PC-9 (cell line): ENCODE measurements around the gene MAP3K19.

ENCODE experiments used
- EZH2 ChIP-seq: fragments of 200-600 bp; sonication (generic); IDR thresholded peaks from 2 replicates; pipeline ENCODE4 v1.8.0; 2017; ENCODE audit warnings: antibody characterized with exemption, low read depth
- TF ChIP-seq, protein P1 (sequence below): fragments of 200-600 bp; sonication (generic); conservative IDR thresholded peaks from 2 replicates; pipeline ENCODE4 v1.6.1; 2017; ENCODE audit warnings: mixed run types, antibody characterized with exemption, mild to moderate bottlenecking, moderate library complexity

DNA sequence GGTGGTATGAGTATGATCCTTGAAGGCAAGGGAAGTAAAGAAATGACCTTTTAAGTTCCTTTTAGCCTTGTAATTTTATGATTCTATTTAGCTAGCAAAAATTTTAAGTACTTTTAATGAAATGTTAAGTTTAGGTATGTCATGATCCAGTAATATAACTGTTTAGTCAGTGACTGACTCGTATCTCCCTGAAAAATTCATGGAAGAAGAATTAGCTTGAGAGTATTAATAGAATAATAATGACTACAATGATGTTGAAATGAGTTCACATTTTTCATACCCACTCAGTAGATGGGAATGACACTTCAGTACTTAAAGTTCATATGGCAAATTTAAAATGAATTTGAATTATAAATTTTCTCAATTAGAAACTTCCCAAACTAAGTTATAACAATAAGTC lies 19.5 kb upstream of the MAP3K19 start:
- TF ChIP-seq, protein P1, sequence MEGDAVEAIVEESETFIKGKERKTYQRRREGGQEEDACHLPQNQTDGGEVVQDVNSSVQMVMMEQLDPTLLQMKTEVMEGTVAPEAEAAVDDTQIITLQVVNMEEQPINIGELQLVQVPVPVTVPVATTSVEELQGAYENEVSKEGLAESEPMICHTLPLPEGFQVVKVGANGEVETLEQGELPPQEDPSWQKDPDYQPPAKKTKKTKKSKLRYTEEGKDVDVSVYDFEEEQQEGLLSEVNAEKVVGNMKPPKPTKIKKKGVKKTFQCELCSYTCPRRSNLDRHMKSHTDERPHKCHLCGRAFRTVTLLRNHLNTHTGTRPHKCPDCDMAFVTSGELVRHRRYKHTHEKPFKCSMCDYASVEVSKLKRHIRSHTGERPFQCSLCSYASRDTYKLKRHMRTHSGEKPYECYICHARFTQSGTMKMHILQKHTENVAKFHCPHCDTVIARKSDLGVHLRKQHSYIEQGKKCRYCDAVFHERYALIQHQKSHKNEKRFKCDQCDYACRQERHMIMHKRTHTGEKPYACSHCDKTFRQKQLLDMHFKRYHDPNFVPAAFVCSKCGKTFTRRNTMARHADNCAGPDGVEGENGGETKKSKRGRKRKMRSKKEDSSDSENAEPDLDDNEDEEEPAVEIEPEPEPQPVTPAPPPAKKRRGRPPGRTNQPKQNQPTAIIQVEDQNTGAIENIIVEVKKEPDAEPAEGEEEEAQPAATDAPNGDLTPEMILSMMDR = no peak
- no peak for TF ChIP-seq EZH2
